ENCODE measurements around the gene SNRPE. TPM values are rescaled to one million over a fixed set of nuclear protein-coding genes. Genes with fewer than 3 reads are reported as not detected.

Gene SNRPE
- total RNA-seq, 1 donor from 2014 or later, result 61.1 TPM

GRCh38 chr1:203873094-203873493 lies 11.7 kb downstream of the SNRPE start:
- FAIRE-seq (no peak), DNase-seq (ENCODE audit: low spot score in 2 of 2) (no peak)

- FAIRE-seq (no peak), DNase-seq (ENCODE audit: low spot score in 2 of 2) (no peak)
These were observed 17.0 kb downstream of the SNRPE start for GRCh38 chr1:203878422-203878821.

GRCh38 chr1:203880606-203881005 lies 19.2 kb downstream of the SNRPE start:
- DNase-seq (ENCODE audit: low spot score in 2 of 2) (no peak), FAIRE-seq (no peak)

GRCh38 chr1:203888807-203889251 lies 27.4 kb downstream of the SNRPE start:
- DNase-seq (ENCODE audit: low spot score in 2 of 2), result no peak
- FAIRE-seq, result no peak

- no peak for DNase-seq (ENCODE audit: low spot score in 2 of 2)
- FAIRE-seq, result no peak
These were observed 30.6 kb downstream of the SNRPE start for GRCh38 chr1:203891950-203892349.

- DNase-seq (ENCODE audit: low spot score in 2 of 2), result no peak
- no peak for FAIRE-seq
These were observed 37.3 kb downstream of the SNRPE start for GRCh38 chr1:203898458-203899352.

- FAIRE-seq (no peak), DNase-seq (ENCODE audit: low spot score in 2 of 2) (no peak)
These were observed 37.9 kb downstream of the SNRPE start for GRCh38 chr1:203899353-203899716.

GRCh38 chr1:203899869-203900714 lies 38.7 kb downstream of the SNRPE start:
- FAIRE-seq (no peak), DNase-seq (ENCODE audit: low spot score in 2 of 2) (no peak)

GRCh38 chr1:203901581-203901980 lies 40.2 kb downstream of the SNRPE start:
- DNase-seq (ENCODE audit: low spot score in 2 of 2), result no peak
- FAIRE-seq, result no peak

GRCh38 chr1:203905275-203905674 lies 43.9 kb downstream of the SNRPE start:
- DNase-seq (ENCODE audit: low spot score in 2 of 2) (no peak), FAIRE-seq (no peak)

- FAIRE-seq (no peak), DNase-seq (ENCODE audit: low spot score in 2 of 2) (no peak)
These were observed 45.5 kb downstream of the SNRPE start for GRCh38 chr1:203906932-203907331.

- DNase-seq (ENCODE audit: low spot score in 2 of 2) (no peak), FAIRE-seq (no peak)
These were observed 46.5 kb downstream of the SNRPE start for GRCh38 chr1:203907901-203908300.

- FAIRE-seq (no peak), DNase-seq (ENCODE audit: low spot score in 2 of 2) (no peak)
These were observed 50.4 kb downstream of the SNRPE start for GRCh38 chr1:203911806-203912205.

- DNase-seq (ENCODE audit: low spot score in 2 of 2) (no peak), FAIRE-seq (no peak)
These were observed 51.7 kb downstream of the SNRPE start for GRCh38 chr1:203913073-203913521.

GRCh38 chr1:203914292-203914691 lies 52.9 kb downstream of the SNRPE start:
- FAIRE-seq (no peak), DNase-seq (ENCODE audit: low spot score in 2 of 2) (no peak)

- FAIRE-seq (no peak), DNase-seq (ENCODE audit: low spot score in 2 of 2) (no peak)
These were observed 54.4 kb downstream of the SNRPE start for GRCh38 chr1:203915811-203916210.

- no peak for FAIRE-seq
- DNase-seq (ENCODE audit: low spot score in 2 of 2), result no peak
These were observed 55.4 kb downstream of the SNRPE start for GRCh38 chr1:203916756-203917155.
